ENCODE data around the gene CFAP74.

DNA sequence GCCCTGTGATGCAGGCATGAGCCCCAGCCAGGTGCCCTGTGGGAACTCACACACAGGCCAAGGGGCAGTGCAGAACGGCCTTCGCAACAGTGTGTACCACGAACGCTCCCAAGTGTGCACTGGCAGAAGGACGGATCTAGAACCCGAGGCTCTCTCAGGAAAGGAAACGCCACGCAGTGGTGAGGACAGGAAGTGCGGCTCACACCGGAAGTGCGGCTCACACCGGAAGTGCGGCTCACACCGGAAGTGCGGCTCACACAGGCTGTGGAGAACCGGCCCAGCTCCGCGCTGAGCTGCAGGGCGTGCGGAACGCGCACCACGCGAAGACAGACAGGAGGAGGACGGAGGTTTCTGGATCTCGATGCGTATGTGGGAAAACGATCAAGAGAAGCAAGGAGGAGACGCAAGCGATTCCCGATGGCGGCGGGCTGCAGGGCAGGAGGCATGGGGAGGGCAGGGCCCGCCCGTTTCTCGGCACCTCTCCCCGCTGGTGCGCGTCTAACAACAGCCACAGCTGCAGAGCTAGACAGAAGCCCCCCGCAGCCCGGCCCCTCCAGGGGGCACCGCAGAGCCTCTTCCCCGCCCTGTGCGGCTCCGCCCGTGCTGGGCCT lies 48.6 kb downstream of the CFAP74 start:
- TF ChIP-seq, protein P1, sequence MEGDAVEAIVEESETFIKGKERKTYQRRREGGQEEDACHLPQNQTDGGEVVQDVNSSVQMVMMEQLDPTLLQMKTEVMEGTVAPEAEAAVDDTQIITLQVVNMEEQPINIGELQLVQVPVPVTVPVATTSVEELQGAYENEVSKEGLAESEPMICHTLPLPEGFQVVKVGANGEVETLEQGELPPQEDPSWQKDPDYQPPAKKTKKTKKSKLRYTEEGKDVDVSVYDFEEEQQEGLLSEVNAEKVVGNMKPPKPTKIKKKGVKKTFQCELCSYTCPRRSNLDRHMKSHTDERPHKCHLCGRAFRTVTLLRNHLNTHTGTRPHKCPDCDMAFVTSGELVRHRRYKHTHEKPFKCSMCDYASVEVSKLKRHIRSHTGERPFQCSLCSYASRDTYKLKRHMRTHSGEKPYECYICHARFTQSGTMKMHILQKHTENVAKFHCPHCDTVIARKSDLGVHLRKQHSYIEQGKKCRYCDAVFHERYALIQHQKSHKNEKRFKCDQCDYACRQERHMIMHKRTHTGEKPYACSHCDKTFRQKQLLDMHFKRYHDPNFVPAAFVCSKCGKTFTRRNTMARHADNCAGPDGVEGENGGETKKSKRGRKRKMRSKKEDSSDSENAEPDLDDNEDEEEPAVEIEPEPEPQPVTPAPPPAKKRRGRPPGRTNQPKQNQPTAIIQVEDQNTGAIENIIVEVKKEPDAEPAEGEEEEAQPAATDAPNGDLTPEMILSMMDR (IDR thresholded peaks at IDR 0.05), result no peak
- TF ChIP-seq, protein P2, sequence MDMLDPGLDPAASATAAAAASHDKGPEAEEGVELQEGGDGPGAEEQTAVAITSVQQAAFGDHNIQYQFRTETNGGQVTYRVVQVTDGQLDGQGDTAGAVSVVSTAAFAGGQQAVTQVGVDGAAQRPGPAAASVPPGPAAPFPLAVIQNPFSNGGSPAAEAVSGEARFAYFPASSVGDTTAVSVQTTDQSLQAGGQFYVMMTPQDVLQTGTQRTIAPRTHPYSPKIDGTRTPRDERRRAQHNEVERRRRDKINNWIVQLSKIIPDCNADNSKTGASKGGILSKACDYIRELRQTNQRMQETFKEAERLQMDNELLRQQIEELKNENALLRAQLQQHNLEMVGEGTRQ (IDR thresholded peaks at IDR 0.05), result no peak
